H1 (cell line): Measurements from ENCODE around the gene FOXP4. TPM values are rescaled to one million over a fixed set of nuclear protein-coding genes. Genes with fewer than 3 reads are reported as not detected.
A peak's percentile ranks its signal among the peaks of the same experiment; 100 is the strongest.

Experiments used
- BRCA1 ChIP-seq: IDR thresholded peaks from 2 replicates; pipeline ENCODE4 v1.6.1; 2012; ENCODE audit warnings: low read depth, low read length, improper control_type of control experiment
- CTCF ChIP-seq, 3 experiments: IDR thresholded peaks; 1 replicate in 2 of 3; 2 replicates in 1 of 3; pipeline versions ENCODE4 v1.5.1 to v1.6.1; 2011; ENCODE audit warnings: low read length in 3 of 3, mild to moderate bottlenecking in 3 of 3, inconsistent platforms in 2 of 3, low read depth in 1 of 3, moderate library complexity in 1 of 3; ENCODE audit not compliant: insufficient read depth in 1 of 3; ENCODE audit errors: control extremely low read depth in 1 of 3
- SIX5 ChIP-seq: IDR thresholded peaks from 2 replicates; pipeline ENCODE4 v1.6.1; 2011; ENCODE audit warnings: mild to moderate bottlenecking, low read depth, low read length
- SUZ12 ChIP-seq: fragments of 200-600 bp; sonication (generic); IDR thresholded peaks from 2 replicates; pipeline ENCODE4 v1.6.1; 2012; ENCODE audit warnings: mild to moderate bottlenecking, inconsistent platforms, low read length, moderate library complexity, mixed read lengths
- TBP ChIP-seq: IDR thresholded peaks from 2 replicates; pipeline ENCODE4 v1.6.1; 2011; ENCODE audit warnings: low read depth, low read length, improper control_type of control experiment
- polyA plus RNA-seq, 7 experiments: library from polyadenylated mRNA; depleted of rRNA in 3 of 7; stranded (reverse) in 5 of 7; unstranded in 2 of 7; fragments of >200 nt in 5 of 7; fragments of 200-250 nt in 2 of 7; gene quantifications; 1 replicate in 5 of 7; 2 replicates in 1 of 7; 4 replicates in 1 of 7; pipeline versions ENCODE4 v1.2.1 to v1.2.3, GENCODE V29; 2011 to 2013; ENCODE audit warnings: missing spikeins in 2 of 7, mixed read lengths in 2 of 7
- total RNA-seq: library from RNA; stranded (reverse); fragmentation: NEBNext Ultra II Directional; extraction: Animal tissue kit (Norgen Biotek cat#: 25700); gene quantifications from 2 replicates; pipeline ENCODE4 v1.2.1, GENCODE V29; 2021

FOXP4 gene
- total and polyA plus RNA-seq, 2 of the 8 experiments (the other 6 are each of a cell fraction or from before 2014, with no cell fraction given), result 4.8 to 13.3 TPM

- TF ChIP-seq CTCF (IDR thresholded peaks at IDR 0.05; ENCODE audit: control extremely low read depth in 1 of 3, insufficient read depth in 1 of 3, low read depth in 1 of 3, low read length in 3 of 3) (no peak), TBP (0 out of 2 replicates have a peak, but pooled peaks have one; percentile 21), BRCA1 (no peak), SIX5 (no peak), SUZ12 (peak; percentile 66)
These were observed at the start of gene FOXP4 (continued) for GRCh38 chr6:41545703-41546474.
